ENCODE data around the gene RNF150.

The RNF150 gene

DNA sequence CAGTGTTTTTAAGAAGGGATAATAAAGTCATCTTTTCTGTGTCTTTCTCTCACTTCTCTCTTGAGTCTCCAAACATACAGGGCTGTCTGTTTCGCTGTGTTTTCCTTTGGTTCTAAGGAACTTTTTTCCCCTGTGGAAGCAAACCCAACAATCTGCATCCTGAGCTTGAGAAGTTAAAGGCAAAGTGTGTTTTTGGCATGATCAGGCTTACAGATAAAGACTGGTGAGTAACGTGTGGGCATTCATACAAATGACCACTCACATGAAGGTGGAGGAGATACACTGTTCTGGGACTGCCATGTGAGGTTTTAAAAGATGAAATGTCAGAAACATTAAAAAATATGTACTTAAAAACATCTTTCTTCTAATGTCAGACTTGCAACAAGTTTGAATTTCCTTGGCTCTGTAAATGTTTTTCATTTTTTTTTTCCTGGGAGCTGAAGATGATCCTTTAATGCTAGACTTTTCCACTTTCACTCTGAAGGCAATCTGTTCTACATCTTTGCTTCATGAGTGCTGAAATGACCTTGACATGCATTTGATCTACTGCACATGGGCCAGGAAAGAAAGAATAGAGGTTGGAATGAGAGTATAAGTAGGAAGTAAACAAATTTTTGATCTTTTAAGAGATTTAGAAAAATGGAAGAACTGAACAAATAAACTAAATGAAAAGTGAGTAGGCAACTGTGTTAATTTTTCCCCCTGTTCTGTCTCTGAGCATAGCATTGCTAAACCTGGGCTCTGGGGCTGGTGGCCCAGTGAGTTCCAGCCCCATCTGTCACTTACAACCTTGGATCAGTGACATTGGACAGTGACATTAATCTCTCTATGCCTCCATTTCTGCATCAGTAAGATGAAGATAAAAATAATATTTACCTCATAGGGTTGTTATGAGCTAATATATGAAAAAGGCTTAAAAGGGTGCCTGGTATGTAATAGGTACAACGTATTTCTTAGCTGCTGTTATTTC lies 226.0 kb downstream of the RNF150 start:
- TF ChIP-seq, protein P1, sequence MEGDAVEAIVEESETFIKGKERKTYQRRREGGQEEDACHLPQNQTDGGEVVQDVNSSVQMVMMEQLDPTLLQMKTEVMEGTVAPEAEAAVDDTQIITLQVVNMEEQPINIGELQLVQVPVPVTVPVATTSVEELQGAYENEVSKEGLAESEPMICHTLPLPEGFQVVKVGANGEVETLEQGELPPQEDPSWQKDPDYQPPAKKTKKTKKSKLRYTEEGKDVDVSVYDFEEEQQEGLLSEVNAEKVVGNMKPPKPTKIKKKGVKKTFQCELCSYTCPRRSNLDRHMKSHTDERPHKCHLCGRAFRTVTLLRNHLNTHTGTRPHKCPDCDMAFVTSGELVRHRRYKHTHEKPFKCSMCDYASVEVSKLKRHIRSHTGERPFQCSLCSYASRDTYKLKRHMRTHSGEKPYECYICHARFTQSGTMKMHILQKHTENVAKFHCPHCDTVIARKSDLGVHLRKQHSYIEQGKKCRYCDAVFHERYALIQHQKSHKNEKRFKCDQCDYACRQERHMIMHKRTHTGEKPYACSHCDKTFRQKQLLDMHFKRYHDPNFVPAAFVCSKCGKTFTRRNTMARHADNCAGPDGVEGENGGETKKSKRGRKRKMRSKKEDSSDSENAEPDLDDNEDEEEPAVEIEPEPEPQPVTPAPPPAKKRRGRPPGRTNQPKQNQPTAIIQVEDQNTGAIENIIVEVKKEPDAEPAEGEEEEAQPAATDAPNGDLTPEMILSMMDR (IDR thresholded peaks at IDR 0.05), result no peak
- Histone ChIP-seq H3K4me3 (no peak overlapping the region), H3K27ac (no peak overlapping the region)
- no peak for DNase-seq (ENCODE audit: low spot score)

- no peak for DNase-seq (ENCODE audit: low spot score)
- no peak overlapping the region for H3K27ac ChIP-seq
- TF ChIP-seq, protein P1 (IDR thresholded peaks at IDR 0.05), result no peak
- H3K4me3 ChIP-seq, result no peak overlapping the region
Measured at GRCh38 chr4:140904904-140905303, 228.4 kb downstream of the RNF150 start.

GRCh38 chr4:140903522-140904475 lies 229.5 kb downstream of the RNF150 start:
- no peak for DNase-seq (ENCODE audit: low spot score)
- TF ChIP-seq, protein P1 (IDR thresholded peaks at IDR 0.05), result no peak
- H3K27ac ChIP-seq, result no peak overlapping the region

DNA sequence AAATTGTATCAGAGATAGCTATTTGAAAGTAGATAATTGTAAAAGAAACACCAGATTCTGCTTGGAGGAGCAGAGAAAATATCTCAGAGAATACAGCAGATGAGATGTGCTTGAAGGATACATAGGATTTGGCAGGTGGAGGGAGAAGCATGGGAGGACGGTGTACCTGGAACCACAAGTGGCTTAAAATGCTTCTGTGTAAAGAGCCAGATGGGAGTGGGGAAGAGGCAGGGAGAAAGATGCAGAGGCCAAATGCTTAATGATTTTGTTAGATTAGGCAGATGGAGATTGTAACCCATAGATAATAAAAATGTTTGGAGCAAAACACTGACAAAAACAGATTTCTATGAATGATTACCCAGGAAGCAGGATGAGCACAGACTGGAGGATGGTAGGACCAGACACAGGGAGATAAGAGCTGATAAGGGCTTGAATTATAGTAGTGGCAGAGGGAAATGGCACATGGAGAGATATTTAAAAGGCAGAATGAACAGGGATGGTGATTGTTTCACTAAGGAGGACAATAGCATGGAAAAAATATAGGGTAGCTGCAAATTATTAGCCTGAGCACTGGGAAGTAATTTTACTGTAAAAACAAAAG lies 231.4 kb downstream of the RNF150 start:
- Histone ChIP-seq H3K4me3 (no peak overlapping the region), H3K27ac (no peak overlapping the region)
- TF ChIP-seq, protein P1 (IDR thresholded peaks at IDR 0.05), result no peak
- DNase-seq (ENCODE audit: low spot score), result no peak

More at GRCh38 chr4:140903522-140904475, 229.5 kb downstream of the RNF150 start:
- H3K4me3 ChIP-seq, result no peak overlapping the region

GRCh38 chr4:140893939-140894338 lies 239.3 kb downstream of the RNF150 start:
- Histone ChIP-seq H3K4me3 (no peak overlapping the region), H3K27ac (no peak overlapping the region)
- TF ChIP-seq, protein P1 (IDR thresholded peaks at IDR 0.05), result no peak
- DNase-seq (ENCODE audit: low spot score), result no peak

DNA sequence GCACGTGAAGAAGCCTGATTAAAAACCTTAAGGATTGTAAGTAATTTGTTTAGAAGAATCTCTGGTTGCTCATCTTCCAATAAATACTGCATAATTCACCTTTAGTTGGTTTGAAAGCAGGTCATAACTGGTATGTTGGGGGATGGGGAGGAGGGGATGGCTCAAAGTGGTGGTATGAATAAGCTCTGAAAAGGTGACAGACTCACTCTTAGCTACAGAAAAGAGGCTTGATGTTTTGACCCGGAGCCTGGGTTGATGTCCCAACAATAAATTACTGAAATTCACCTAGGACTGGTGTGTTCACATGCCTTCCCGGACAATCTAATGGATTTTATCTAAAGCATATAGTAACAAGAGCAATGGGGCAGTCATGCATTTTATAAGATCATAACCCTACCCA lies 245.2 kb downstream of the RNF150 start:
- TF ChIP-seq, protein P1 (IDR thresholded peaks at IDR 0.05), result no peak
- Histone ChIP-seq H3K4me3 (no peak overlapping the region), H3K27ac (no peak overlapping the region)
- no peak for DNase-seq (ENCODE audit: low spot score)

Data from coronary artery (tissue), 2 donors.